Thoracic aorta (tissue), 2 donors: ENCODE measurements around the gene KCNJ3. TPM values are rescaled to one million over a fixed set of nuclear protein-coding genes. Genes with fewer than 3 reads are reported as not detected.

ENCODE experiments used
- ATAC-seq: fragments of 150-250 bp; one replicate; pipeline ENCODE4 v1.8.0; 2017; ENCODE audit warnings: low read depth; ENCODE audit not compliant: insufficient number of reproducible peaks, low FRiP score
- DNase-seq: peaks from one replicate; pipeline ENCODE4 v3.0.0-alpha.2; 2020; ENCODE audit warnings: low spot score
- H3K27ac ChIP-seq, 2 donors: fragments of 200-600 bp; sonication (generic); 1 replicate in 1 of 2; 2 replicates in 1 of 2; pipeline ENCODE4 v1.5.1; 2016; ENCODE audit warnings: mild to moderate bottlenecking in 2 of 2, moderate library complexity in 2 of 2
- H3K27me3 ChIP-seq: fragments of 200-600 bp; sonication (generic); replicated peaks from 2 replicates; pipeline ENCODE4 v1.6.0; 2016; ENCODE audit warnings: mild to moderate bottlenecking; ENCODE audit not compliant: insufficient read depth
- H3K36me3 ChIP-seq: fragments of 200-600 bp; sonication (generic); one replicate; pipeline ENCODE4 v1.5.1; 2016
- H3K4me1 ChIP-seq, 2 donors: fragments of 200-600 bp; sonication (generic); 1 replicate in 1 of 2; 2 replicates in 1 of 2; pipeline versions ENCODE4 v1.5.1 to v1.6.0; 2016; ENCODE audit warnings: low read depth in 2 of 2, mild to moderate bottlenecking in 1 of 2; ENCODE audit not compliant: control insufficient read depth in 1 of 2
- H3K4me3 ChIP-seq: fragments of 200-600 bp; sonication (generic); 2 replicates; pipeline ENCODE4 v1.5.1; 2016; ENCODE audit warnings: mild to moderate bottlenecking
- H3K9me3 ChIP-seq: fragments of 200-600 bp; sonication (generic); 2 replicates; pipeline ENCODE4 v1.5.1; 2016
- total RNA-seq, 2 donors: library from RNA; depleted of rRNA; stranded (reverse); fragments of >200 nt; gene quantifications; one replicate each; pipeline versions ENCODE4 v1.1.0 to v1.2.3, GENCODE V29; 2016
- TF ChIP-seq, protein P1 (sequence below): fragments of 200-600 bp; sonication (generic); IDR thresholded peaks from one replicate; pipeline ENCODE4 v1.5.1; 2019; ENCODE audit warnings: antibody characterized with exemption

The KCNJ3 gene
- total RNA-seq, 2 donors from 2014 or later, result 1.6 to 2.8 TPM

DNA sequence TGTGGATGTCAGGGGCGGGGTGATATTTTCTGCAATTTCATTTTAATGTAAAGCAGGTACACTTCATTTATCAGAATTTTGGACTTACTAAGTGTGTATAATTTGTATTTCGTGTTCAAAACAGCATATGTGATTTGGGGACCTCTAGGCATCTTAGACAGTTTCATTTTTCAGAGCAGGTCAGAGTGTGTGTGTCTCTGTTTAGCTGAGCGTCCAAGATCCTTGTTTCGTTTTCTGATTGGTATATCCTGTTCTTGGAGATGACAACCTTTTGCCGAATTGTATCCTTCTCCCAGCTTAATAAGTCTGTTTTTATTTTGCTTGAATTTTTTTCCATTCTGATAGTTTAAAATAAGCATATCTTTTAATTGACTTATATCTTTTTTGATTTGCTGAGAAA lies 128.3 kb downstream of the KCNJ3 start:
- Histone ChIP-seq H3K4me1 (no peaks in the 10 kb centered on the region), H3K27ac (no peak overlapping the region), H3K36me3 (no peaks in the 10 kb centered on the region), H3K9me3 (no peaks in the 10 kb centered on the region), H3K4me3 (no peak overlapping the region), H3K27me3 (no peaks in the 10 kb centered on the region)
- DNase-seq (no peak), ATAC-seq (no peak)
- TF ChIP-seq, protein P1, sequence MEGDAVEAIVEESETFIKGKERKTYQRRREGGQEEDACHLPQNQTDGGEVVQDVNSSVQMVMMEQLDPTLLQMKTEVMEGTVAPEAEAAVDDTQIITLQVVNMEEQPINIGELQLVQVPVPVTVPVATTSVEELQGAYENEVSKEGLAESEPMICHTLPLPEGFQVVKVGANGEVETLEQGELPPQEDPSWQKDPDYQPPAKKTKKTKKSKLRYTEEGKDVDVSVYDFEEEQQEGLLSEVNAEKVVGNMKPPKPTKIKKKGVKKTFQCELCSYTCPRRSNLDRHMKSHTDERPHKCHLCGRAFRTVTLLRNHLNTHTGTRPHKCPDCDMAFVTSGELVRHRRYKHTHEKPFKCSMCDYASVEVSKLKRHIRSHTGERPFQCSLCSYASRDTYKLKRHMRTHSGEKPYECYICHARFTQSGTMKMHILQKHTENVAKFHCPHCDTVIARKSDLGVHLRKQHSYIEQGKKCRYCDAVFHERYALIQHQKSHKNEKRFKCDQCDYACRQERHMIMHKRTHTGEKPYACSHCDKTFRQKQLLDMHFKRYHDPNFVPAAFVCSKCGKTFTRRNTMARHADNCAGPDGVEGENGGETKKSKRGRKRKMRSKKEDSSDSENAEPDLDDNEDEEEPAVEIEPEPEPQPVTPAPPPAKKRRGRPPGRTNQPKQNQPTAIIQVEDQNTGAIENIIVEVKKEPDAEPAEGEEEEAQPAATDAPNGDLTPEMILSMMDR, result no peak

DNA sequence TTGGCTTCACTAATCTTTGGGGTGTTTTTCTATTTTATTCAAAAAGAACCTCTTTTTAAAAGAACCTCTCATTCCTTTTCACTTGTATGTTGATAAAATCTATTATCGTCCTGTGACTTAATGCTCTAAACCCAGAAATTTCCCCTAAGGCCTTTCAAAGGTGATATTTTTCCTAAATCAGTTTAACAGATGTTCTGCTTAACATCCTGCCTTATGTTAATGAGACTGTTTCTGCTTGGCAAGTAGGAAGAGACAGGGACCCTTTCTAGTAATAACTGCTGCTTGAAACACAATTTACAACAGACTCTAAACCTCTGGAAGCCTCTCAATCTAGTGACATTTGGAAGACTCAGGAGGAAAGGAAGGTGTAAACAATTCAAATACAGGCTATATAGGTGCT lies 128.8 kb downstream of the KCNJ3 start:
- ATAC-seq (no peak), DNase-seq (no peak)
- TF ChIP-seq, protein P1, result no peak
- no peaks in the 10 kb centered on the region for H3K36me3 ChIP-seq
- H3K4me3 ChIP-seq, result no peak overlapping the region
- H3K9me3 ChIP-seq, result no peaks in the 10 kb centered on the region
- no peaks in the 10 kb centered on the region for H3K27me3 ChIP-seq
- no peak overlapping the region for H3K27ac ChIP-seq
- no peaks in the 10 kb centered on the region for H3K4me1 ChIP-seq

DNA sequence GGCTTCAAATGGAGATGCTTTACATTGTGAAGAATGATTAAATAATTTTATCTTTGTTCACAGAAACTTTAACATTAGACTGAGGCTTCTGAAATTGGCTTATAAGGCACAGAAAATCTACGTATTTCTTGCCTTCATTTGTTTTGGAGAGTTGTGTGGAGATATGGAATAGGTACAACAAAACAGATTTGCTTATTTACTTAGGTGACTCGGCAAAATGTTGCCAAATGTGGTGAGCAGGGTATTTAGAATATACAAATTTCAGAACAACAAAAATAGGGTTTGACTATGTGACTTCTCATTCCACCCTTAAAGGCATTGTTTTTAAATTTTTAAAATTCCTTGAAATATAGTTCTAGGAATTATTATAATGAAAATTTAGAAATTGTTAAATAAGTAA lies 134.2 kb downstream of the KCNJ3 start:
- H3K27me3 ChIP-seq, result no peaks in the 10 kb centered on the region
- H3K4me3 ChIP-seq, result no peak overlapping the region
- peaks cover 0 to 5% of the 10 kb centered on the region in 2 donors for H3K4me1 ChIP-seq
- H3K36me3 ChIP-seq, result no peaks in the 10 kb centered on the region
- H3K9me3 ChIP-seq, result no peaks in the 10 kb centered on the region
- TF ChIP-seq, protein P1, result no peak
- no peak for DNase-seq
- no peak for ATAC-seq
- no peak overlapping the region for H3K27ac ChIP-seq

DNA sequence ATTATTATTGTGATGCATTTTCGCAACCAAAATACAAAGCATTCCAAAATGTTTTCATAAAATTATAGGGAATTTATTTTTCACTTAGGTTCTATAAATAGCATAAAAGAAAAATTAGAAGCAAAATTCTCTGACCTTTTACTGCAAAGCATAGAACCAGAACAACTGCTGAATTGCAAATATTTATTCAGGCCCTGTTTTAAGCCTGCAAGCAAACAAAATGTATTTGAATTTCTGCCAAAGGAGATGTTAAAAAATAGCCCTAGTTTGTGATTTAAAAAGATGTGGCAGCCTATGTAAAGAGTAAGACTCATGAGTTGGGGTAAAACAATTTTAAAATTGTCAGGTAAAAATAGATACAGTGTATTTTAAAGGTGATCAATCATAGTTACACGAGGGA lies 138.1 kb downstream of the KCNJ3 start:
- H3K4me1 ChIP-seq, result peaks cover 0 to 5% of the 10 kb centered on the region in 2 donors
- no peaks in the 10 kb centered on the region for H3K27me3 ChIP-seq
- TF ChIP-seq, protein P1, result no peak
- no peak for DNase-seq
- no peak overlapping the region for H3K4me3 ChIP-seq
- H3K36me3 ChIP-seq, result no peaks in the 10 kb centered on the region
- ATAC-seq, result no peak
- no peak overlapping the region for H3K27ac ChIP-seq
- H3K9me3 ChIP-seq, result no peaks in the 10 kb centered on the region

DNA sequence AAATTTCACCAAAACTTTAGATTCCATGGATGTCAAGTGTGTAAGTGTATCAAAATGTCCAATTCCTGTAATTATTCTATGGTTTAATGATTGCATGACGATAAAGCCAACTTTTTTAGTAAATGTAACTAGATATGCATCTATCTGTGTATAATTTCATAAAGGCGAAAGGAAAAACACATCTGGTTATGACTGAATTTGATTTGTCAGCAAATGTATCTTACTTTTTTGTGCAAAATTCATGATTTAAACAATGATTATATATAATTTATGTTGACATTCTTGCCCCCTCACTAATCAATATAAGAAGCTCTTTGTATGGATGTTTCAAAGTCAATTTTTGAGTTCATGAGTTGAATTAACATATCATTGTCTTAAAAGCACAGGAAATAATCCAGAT lies 138.5 kb downstream of the KCNJ3 start:
- no peak for ATAC-seq
- DNase-seq, result no peak
- Histone ChIP-seq H3K4me1 (peaks cover 0 to 5% of the 10 kb centered on the region in 2 donors), H3K27me3 (no peaks in the 10 kb centered on the region), H3K27ac (no peak overlapping the region), H3K4me3 (no peak overlapping the region), H3K9me3 (no peaks in the 10 kb centered on the region), H3K36me3 (no peaks in the 10 kb centered on the region)
- TF ChIP-seq, protein P1, result no peak
